GM12878 (cell line): Measurements from ENCODE around the gene MGMT. TPM values are rescaled to one million over a fixed set of nuclear protein-coding genes. Genes with fewer than 3 reads are reported as not detected.

ENCODE experiments used
- ATAC-seq: fragments of 200-7000 bp; cut with Tn5 transposase; 3 replicates; pipeline ENCODE4 v1.9.1; 2020; ENCODE audit warnings: mild to moderate bottlenecking, moderate library complexity
- BruUV-seq: library from RNA; stranded (reverse); fragments of 400-500 nt; replicated peaks from 2 replicates; lab custom pipeline; 2021; lab: Mats Ljungman, UMichigan
- CTCF ChIA-PET: fragments of 300-600 bp; sonication (Branson Sonifier 250); formaldehyde crosslinking; extraction: SDS; loops from one replicate; lab custom pipeline; 2021; ENCODE audit warnings: inconsistent platforms; lab: Yijun Ruan, JAX
- POLR2A ChIA-PET: fragments of 350-600 bp; formaldehyde crosslinking; extraction: SDS; loops from one replicate; lab custom pipeline; 2021; ENCODE audit warnings: inconsistent platforms; lab: Charles Lee
- RAD21 ChIA-PET: fragments of 300-600 bp; sonication (Branson Sonifier 250); formaldehyde crosslinking; loops from one replicate; lab custom pipeline; 2023; ENCODE audit warnings: antibody characterized with exemption; ENCODE audit not compliant: unreplicated experiment; lab: Charles Lee
- SMC1A ChIA-PET: fragments of 300-600 bp; sonication (Branson Sonifier 250); formaldehyde crosslinking; loops from one replicate; lab custom pipeline; 2023; ENCODE audit not compliant: unreplicated experiment, uncharacterized antibody; lab: Charles Lee
- DNase-seq: peaks from one replicate; pipeline ENCODE4 v3.0.0-alpha.2; 2011; ENCODE audit warnings: low read depth, low spot score
- FAIRE-seq: peaks from 3 replicates; lab custom pipeline; 2011; peaks lifted over from hg19 to GRCh38; lab: Jason Lieb, UNC
- H2AFZ ChIP-seq: 2 replicates; pipeline ENCODE4 v1.6.0; 2011; ENCODE audit warnings: low read depth, low read length, control low read depth; ENCODE audit not compliant: control insufficient read depth
- H3K27ac ChIP-seq: 2 replicates; pipeline ENCODE4 v1.5.1; 2011; ENCODE audit warnings: control low read depth; ENCODE audit not compliant: control insufficient read depth, insufficient read depth
- H3K27me3 ChIP-seq, 2 experiments: replicated peaks in 1 of 2; 2 replicates each; pipeline versions ENCODE4 v1.6.0 to v1.6.1; 2011; ENCODE audit warnings: low read length in 1 of 2; ENCODE audit not compliant: control insufficient read depth in 2 of 2, insufficient read depth in 2 of 2
- H3K36me3 ChIP-seq, 2 experiments: 2 replicates each; pipeline ENCODE4 v1.5.1; 2011; ENCODE audit warnings: low read length in 1 of 2; ENCODE audit not compliant: control insufficient read depth in 2 of 2, insufficient read depth in 2 of 2
- H3K4me1 ChIP-seq: 2 replicates; pipeline ENCODE4 v1.6.1; 2011; ENCODE audit warnings: mild to moderate bottlenecking, low read length, moderate library complexity, mixed read lengths; ENCODE audit not compliant: control insufficient read depth, insufficient read depth
- H3K4me2 ChIP-seq: 2 replicates; pipeline ENCODE4 v1.6.0; 2011; ENCODE audit warnings: control low read depth; ENCODE audit not compliant: control insufficient read depth, insufficient read depth
- H3K4me3 ChIP-seq: fragments of 200-600 bp; sonication (generic); 2 replicates; pipeline ENCODE4 v1.5.1; 2016
- H3K79me2 ChIP-seq: 2 replicates; pipeline ENCODE4 v1.6.0; 2011; ENCODE audit warnings: low read length; ENCODE audit not compliant: control insufficient read depth, insufficient read depth
- H3K9ac ChIP-seq: 2 replicates; pipeline ENCODE4 v1.8.0; 2011; ENCODE audit warnings: low read length, control low read depth, mixed read lengths; ENCODE audit not compliant: control insufficient read depth, insufficient read depth
- H3K9me3 ChIP-seq: replicated peaks from 3 replicates; pipeline ENCODE4 v1.5.1; 2011; ENCODE audit warnings: mild to moderate bottlenecking, low read length; ENCODE audit not compliant: control insufficient read depth, insufficient read depth
- H4K20me1 ChIP-seq: 2 replicates; pipeline ENCODE4 v1.6.0; 2011; ENCODE audit not compliant: control insufficient read depth, insufficient read depth
- CREM ChIP-seq: IDR thresholded peaks from 2 replicates; pipeline ENCODE4 v1.6.1; 2014; ENCODE audit warnings: antibody characterized with exemption, low read depth
- IKZF1 ChIP-seq: fragments of 450-650 bp; conservative IDR thresholded peaks from 2 replicates; pipeline ENCODE4 v1.6.1; 2017; ENCODE audit warnings: antibody characterized with exemption, mild to moderate bottlenecking
- MEF2A ChIP-seq: IDR thresholded peaks from 2 replicates; pipeline ENCODE4 v1.6.1; 2011; ENCODE audit warnings: low read depth, mild to moderate bottlenecking, low read length, moderate library complexity; ENCODE audit not compliant: insufficient read depth
- NR2C1 ChIP-seq: fragments of 450-650 bp; IDR thresholded peaks from 2 replicates; pipeline ENCODE4 v1.6.1; 2017; ENCODE audit warnings: antibody characterized with exemption, mild to moderate bottlenecking, moderate library complexity
- SP1 ChIP-seq: IDR thresholded peaks from one replicate; pipeline ENCODE4 v1.6.1; 2011; ENCODE audit warnings: low read depth, low read length
- TARDBP ChIP-seq: IDR thresholded peaks from 2 replicates; pipeline ENCODE4 v1.6.1; 2016; ENCODE audit warnings: borderline replicate concordance
- YBX1 ChIP-seq: fragments of 450-650 bp; IDR thresholded peaks from 2 replicates; pipeline ENCODE4 v1.6.1; 2016; ENCODE audit warnings: antibody characterized with exemption
- ZNF217 ChIP-seq: fragments of 450-650 bp; IDR thresholded peaks from 2 replicates; pipeline ENCODE4 v1.6.1; 2017; ENCODE audit warnings: antibody characterized with exemption, mild to moderate bottlenecking
- ZNF274 ChIP-seq: IDR thresholded peaks from one replicate; pipeline ENCODE4 v1.8.0; 2011; ENCODE audit not compliant: insufficient read length, insufficient read depth
- WGBS: methylation state at CpG from one replicate; pipeline ENCODE4 v1.1.6; 2016; ENCODE audit warnings: low lambda C conversion rate; ENCODE audit not compliant: insufficient replicate concordance, insufficient coverage; ENCODE audit errors: missing lambda C conversion rate; 5-methylcytosine and 5-hydroxymethylcytosine counted together
- in situ Hi-C: fragments of 300-500 bp; cut with MboI; formaldehyde crosslinking; loops from 9 replicates; pipeline ENCODE4 v1.14.3; 2018; ENCODE audit warnings: mixed read lengths
- intact Hi-C: fragments of 100-400 bp; cut with micrococcal nuclease; formaldehyde crosslinking; loops from one replicate; pipeline ENCODE4 v1.14.2; 2022; ENCODE audit not compliant: unreplicated experiment
- polyA plus RNA-seq, 11 experiments: library from polyadenylated mRNA; depleted of rRNA in 4 of 11; unstranded in 6 of 11; stranded (reverse) in 5 of 11; fragments of >200 nt; fragmentation: Nextera tagmentation in 4 of 11; fragmentation: Illumina TruSeq in 1 of 11; extraction: Ambion mirVana in 4 of 11; extraction: Trizol in 1 of 11; gene quantifications; 1 replicate in 1 of 11; 2 replicates in 10 of 11; pipeline versions ENCODE4 v1.2.1 to v1.2.3, GENCODE V29; 2011 to 2016; ENCODE audit warnings: inconsistent platforms in 2 of 11, missing spikeins in 2 of 11, low read depth in 1 of 11
- total RNA-seq, 4 experiments: library from RNA; depleted of rRNA in 3 of 4; stranded (reverse); fragments of >200 nt in 3 of 4; fragmentation: Illumina TruSeq in 1 of 4; extraction: Trizol in 1 of 4; gene quantifications; 2 replicates each; pipeline versions ENCODE4 v1.2.1 to v1.2.3, GENCODE V29; 2013 to 2021
- TF ChIP-seq, protein P1 (sequence below), 3 experiments: IDR thresholded peaks in 2 of 3; conservative IDR thresholded peaks in 1 of 3; 2 replicates each; pipeline ENCODE4 v1.5.1; 2011; ENCODE audit warnings: low read depth in 3 of 3, low read length in 3 of 3, mild to moderate bottlenecking in 3 of 3, control low read depth in 2 of 3, moderate library complexity in 2 of 3, inconsistent platforms in 1 of 3, mixed read lengths in 1 of 3; ENCODE audit not compliant: control insufficient read depth in 2 of 3, insufficient read depth in 1 of 3; ENCODE audit errors: extremely low read depth in 1 of 3
- TF ChIP-seq, protein P2 (sequence below): fragments of 150-350 bp; IDR thresholded peaks from 2 replicates; pipeline ENCODE4 v1.6.1; 2016; ENCODE audit warnings: low read depth, low read length
- TF ChIP-seq, protein P3 (sequence below): fragments of 450-650 bp; IDR thresholded peaks from 2 replicates; pipeline ENCODE4 v1.6.1; 2017; ENCODE audit warnings: mild to moderate bottlenecking

The MGMT gene
- total and polyA plus RNA-seq, 10 of the 15 experiments (the other 5 are each of a cell fraction or from before 2014, with no cell fraction given), result 0.16 to 24.2 (median 13.3) TPM

DNA sequence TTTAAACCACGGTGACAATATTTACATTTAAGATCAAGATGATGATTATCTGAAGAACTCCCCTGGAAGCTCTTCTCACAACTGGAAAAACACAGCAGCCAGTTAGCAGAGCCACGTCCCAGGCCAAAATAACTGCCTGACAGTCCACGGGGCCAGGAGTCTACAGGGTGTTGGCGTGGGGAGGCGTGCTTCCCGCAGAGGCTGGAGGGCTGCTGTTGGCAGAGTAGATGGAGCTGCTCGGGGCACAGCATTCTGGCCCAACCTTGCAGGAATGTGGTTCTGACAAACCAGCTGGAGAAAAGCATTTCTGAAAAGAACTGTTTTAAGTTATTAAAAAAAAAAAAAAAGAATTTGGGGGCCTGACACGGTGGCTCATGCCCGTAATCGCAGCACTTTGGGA lies 319.2 kb downstream of the MGMT start:
- in situ Hi-C loops (no loop called here), intact Hi-C loops (no loop called here)
- POLR2A ChIA-PET, result no interaction called here
- CTCF ChIA-PET, result no interaction called here
- TF ChIP-seq SP1 (no peak), CREM (no peak), NR2C1 (no peak)
- TF ChIP-seq, protein P1, sequence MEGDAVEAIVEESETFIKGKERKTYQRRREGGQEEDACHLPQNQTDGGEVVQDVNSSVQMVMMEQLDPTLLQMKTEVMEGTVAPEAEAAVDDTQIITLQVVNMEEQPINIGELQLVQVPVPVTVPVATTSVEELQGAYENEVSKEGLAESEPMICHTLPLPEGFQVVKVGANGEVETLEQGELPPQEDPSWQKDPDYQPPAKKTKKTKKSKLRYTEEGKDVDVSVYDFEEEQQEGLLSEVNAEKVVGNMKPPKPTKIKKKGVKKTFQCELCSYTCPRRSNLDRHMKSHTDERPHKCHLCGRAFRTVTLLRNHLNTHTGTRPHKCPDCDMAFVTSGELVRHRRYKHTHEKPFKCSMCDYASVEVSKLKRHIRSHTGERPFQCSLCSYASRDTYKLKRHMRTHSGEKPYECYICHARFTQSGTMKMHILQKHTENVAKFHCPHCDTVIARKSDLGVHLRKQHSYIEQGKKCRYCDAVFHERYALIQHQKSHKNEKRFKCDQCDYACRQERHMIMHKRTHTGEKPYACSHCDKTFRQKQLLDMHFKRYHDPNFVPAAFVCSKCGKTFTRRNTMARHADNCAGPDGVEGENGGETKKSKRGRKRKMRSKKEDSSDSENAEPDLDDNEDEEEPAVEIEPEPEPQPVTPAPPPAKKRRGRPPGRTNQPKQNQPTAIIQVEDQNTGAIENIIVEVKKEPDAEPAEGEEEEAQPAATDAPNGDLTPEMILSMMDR (IDR thresholded peaks at IDR 0.05 in 2 of 3, conservative IDR thresholded peaks at IDR 0.05 in 1 of 3; ENCODE audit: control insufficient read depth in 2 of 3, extremely low read depth in 1 of 3, insufficient read depth in 1 of 3, low read depth in 3 of 3, low read length in 3 of 3), result no peak
- Histone ChIP-seq H2AFZ (no peak overlapping the region), H3K9me3 (no peaks in the 10 kb centered on the region), H3K9ac (no peak overlapping the region), H3K4me1 (no peaks in the 10 kb centered on the region), H3K4me2 (no peak overlapping the region), H3K27me3 (no peaks in the 10 kb centered on the region), H3K79me2 (no peaks in the 10 kb centered on the region), H3K27ac (no peak overlapping the region), H3K4me3 (no peak overlapping the region), H4K20me1 (no peaks in the 10 kb centered on the region), H3K36me3 (no peaks in the 10 kb centered on the region)
- ATAC-seq (no peak), FAIRE-seq (no peak), DNase-seq (no peak)
- RAD21 ChIA-PET, result no interaction called here
- SMC1A ChIA-PET, result no interaction called here
- WGBS, result 71% methylated on average over 10 of the region's 10 CpGs
- BruUV-seq, result no TSS peak

DNA sequence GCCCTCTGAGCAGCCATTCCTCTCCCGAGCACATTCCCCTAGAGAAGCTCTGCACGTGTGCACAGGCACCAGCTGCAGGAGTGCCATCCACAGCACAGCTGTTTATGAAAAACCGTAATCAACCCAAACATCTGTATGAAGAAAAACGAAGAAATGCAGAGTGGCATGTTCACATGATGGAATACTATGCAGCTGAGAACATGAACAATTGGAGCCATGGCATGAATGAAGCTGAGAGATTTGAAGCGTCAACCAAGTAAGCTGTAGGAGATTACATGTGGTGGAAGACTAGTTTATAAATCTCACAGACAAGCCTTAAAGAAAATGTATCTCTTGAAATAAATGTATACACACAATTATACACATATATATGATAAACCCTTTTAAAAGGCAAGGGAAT lies 320.5 kb downstream of the MGMT start:
- ChIA-PET CTCF (no interaction called here), RAD21 (no interaction called here), POLR2A (no interaction called here), SMC1A (interaction anchor here (0.6 kb wide), 1 partner anchor 749 kb away, joined by 3 read pairs; no protein-coding TSS in a partner anchor)
- H3K9me3 ChIP-seq, result no peaks in the 10 kb centered on the region
- no peak overlapping the region for H3K4me2 ChIP-seq
- intact Hi-C loops, result no loop called here
- H3K27ac ChIP-seq, result no peak overlapping the region
- ATAC-seq, result no peak
- H3K36me3 ChIP-seq, result no peaks in the 10 kb centered on the region
- no peak overlapping the region for H3K4me3 ChIP-seq
- no peak for FAIRE-seq
- H4K20me1 ChIP-seq, result no peaks in the 10 kb centered on the region
- DNase-seq, result no peak
- H3K27me3 ChIP-seq, result no peaks in the 10 kb centered on the region
- BruUV-seq, result no TSS peak
- no peaks in the 10 kb centered on the region for H3K4me1 ChIP-seq
- H2AFZ ChIP-seq, result no peak overlapping the region
- H3K79me2 ChIP-seq, result no peaks in the 10 kb centered on the region
- WGBS, result 61% methylated on average over 5 of the region's 5 CpGs
- no peak overlapping the region for H3K9ac ChIP-seq
- in situ Hi-C loops, result no loop called here
- TF ChIP-seq ZNF274 (no peak), ZNF217 (no peak), YBX1 (no peak), MEF2A (no peak), TARDBP (no peak), IKZF1 (no peak)
- TF ChIP-seq, protein P2, sequence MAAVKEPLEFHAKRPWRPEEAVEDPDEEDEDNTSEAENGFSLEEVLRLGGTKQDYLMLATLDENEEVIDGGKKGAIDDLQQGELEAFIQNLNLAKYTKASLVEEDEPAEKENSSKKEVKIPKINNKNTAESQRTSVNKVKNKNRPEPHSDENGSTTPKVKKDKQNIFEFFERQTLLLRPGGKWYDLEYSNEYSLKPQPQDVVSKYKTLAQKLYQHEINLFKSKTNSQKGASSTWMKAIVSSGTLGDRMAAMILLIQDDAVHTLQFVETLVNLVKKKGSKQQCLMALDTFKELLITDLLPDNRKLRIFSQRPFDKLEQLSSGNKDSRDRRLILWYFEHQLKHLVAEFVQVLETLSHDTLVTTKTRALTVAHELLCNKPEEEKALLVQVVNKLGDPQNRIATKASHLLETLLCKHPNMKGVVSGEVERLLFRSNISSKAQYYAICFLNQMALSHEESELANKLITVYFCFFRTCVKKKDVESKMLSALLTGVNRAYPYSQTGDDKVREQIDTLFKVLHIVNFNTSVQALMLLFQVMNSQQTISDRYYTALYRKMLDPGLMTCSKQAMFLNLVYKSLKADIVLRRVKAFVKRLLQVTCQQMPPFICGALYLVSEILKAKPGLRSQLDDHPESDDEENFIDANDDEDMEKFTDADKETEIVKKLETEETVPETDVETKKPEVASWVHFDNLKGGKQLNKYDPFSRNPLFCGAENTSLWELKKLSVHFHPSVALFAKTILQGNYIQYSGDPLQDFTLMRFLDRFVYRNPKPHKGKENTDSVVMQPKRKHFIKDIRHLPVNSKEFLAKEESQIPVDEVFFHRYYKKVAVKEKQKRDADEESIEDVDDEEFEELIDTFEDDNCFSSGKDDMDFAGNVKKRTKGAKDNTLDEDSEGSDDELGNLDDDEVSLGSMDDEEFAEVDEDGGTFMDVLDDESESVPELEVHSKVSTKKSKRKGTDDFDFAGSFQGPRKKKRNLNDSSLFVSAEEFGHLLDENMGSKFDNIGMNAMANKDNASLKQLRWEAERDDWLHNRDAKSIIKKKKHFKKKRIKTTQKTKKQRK, result no peak
- TF ChIP-seq, protein P3, sequence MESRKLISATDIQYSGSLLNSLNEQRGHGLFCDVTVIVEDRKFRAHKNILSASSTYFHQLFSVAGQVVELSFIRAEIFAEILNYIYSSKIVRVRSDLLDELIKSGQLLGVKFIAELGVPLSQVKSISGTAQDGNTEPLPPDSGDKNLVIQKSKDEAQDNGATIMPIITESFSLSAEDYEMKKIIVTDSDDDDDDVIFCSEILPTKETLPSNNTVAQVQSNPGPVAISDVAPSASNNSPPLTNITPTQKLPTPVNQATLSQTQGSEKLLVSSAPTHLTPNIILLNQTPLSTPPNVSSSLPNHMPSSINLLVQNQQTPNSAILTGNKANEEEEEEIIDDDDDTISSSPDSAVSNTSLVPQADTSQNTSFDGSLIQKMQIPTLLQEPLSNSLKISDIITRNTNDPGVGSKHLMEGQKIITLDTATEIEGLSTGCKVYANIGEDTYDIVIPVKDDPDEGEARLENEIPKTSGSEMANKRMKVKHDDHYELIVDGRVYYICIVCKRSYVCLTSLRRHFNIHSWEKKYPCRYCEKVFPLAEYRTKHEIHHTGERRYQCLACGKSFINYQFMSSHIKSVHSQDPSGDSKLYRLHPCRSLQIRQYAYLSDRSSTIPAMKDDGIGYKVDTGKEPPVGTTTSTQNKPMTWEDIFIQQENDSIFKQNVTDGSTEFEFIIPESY, result no peak
